Ovary (tissue), 9 donors: ENCODE results near the gene SMYD2. TPM values are rescaled to one million over a fixed set of nuclear protein-coding genes. Genes with fewer than 3 reads are reported as not detected.

ENCODE experiments used
- DNase-seq, 5 donors: peaks; one replicate each; pipeline ENCODE4 v3.0.0-alpha.2; 2019 to 2020
- H3K27ac ChIP-seq, 2 donors: fragments of 200-600 bp; one replicate each; pipeline versions ENCODE4 v1.5.1 to v1.8.0; 2019 to 2022
- H3K27me3 ChIP-seq: fragments of 200-600 bp; one replicate; pipeline ENCODE4 v1.8.0; 2022
- H3K36me3 ChIP-seq: fragments of 200-600 bp; sonication (generic); one replicate; pipeline ENCODE4 v1.5.1; 2019
- H3K4me1 ChIP-seq: one replicate; pipeline ENCODE4 v1.8.1; 2013; ENCODE audit warnings: mild to moderate bottlenecking, moderate library complexity; ENCODE audit not compliant: insufficient read depth
- H3K4me3 ChIP-seq: fragments of 200-600 bp; sonication (generic); one replicate; pipeline ENCODE4 v1.5.1; 2017
- H3K9me3 ChIP-seq, 2 donors: fragments of 200-600 bp in 1 of 2; sonication (generic) in 1 of 2; one replicate each; pipeline versions ENCODE4 v1.5.1 to v1.8.1; 2013 to 2019; ENCODE audit warnings: mild to moderate bottlenecking in 1 of 2, moderate library complexity in 1 of 2
- CTCF ChIP-seq, 3 donors: fragments of 450-650 bp in 2 of 3; fragments of 200-600 bp in 1 of 3; IDR thresholded peaks; one replicate each; pipeline versions ENCODE4 v1.5.1 to v1.8.0; 2016 to 2022; ENCODE audit warnings: antibody characterized with exemption in 3 of 3, mild to moderate bottlenecking in 1 of 3
- EP300 ChIP-seq: sonication (generic); formaldehyde crosslinking; IDR thresholded peaks from one replicate; pipeline ENCODE4 v1.6.1; 2017; ENCODE audit warnings: antibody characterized with exemption
- POLR2A ChIP-seq: fragments of 450-650 bp; IDR thresholded peaks from one replicate; pipeline ENCODE4 v1.6.1; 2017; ENCODE audit warnings: antibody characterized with exemption, mild to moderate bottlenecking, moderate library complexity
- WGBS, 3 donors: extraction: QIAGEN DNeasy Blood & Tissue Kit in 1 of 3; methylation state at CpG; one replicate each; pipeline versions ENCODE4 v1.1.5 to v1.1.7; 2013 to 2017; 5-methylcytosine and 5-hydroxymethylcytosine counted together
- intact Hi-C, 4 donors: fragments of 100-400 bp; cut with DNase I; formaldehyde crosslinking; loops; one replicate each; pipeline versions ENCODE4 v1.11.0 to v1.15.1; 2022 to 2023
- polyA plus RNA-seq, 2 donors: library from polyadenylated mRNA; stranded (reverse); fragments of 200-250 nt in 1 of 2; fragments of 350-450 nt in 1 of 2; fragmentation: Illumina TruSeq in 1 of 2; extraction: RNeasy Lipid Tissue Mini Kit (QIAGEN cat#74804) in 1 of 2; gene quantifications; one replicate each; pipeline ENCODE4 v1.2.3, GENCODE V29; 2013 to 2014
- total RNA-seq, 7 donors: library from RNA; depleted of rRNA in 2 of 7; stranded (reverse); fragments of >200 nt in 2 of 7; fragmentation: NEBNext Ultra II Directional in 3 of 7; extraction: Animal tissue kit (Norgen Biotek cat#: 25700) in 3 of 7; gene quantifications; one replicate each; pipeline versions ENCODE4 v1.1.0 to v1.2.4, GENCODE V29; 2016 to 2023
- donor health status: DM: no; HTN: no; CAD: no; lungs with moderate emphysema.
- donor health status: DM: no; HTN: no; CAD: no.
- donor health status: Bipolar disorder and iron deficiency.
- donor health status: DM: yes; HTN: yes; CAD: no.
- donor health status: DM: no; HTN: no; CAD: no.
- donor health status: DM: yes; HTN: yes; CAD: no.

The SMYD2 gene
- total and polyA plus RNA-seq, 9 donors: 14.6 to 50.3 (median 17.2) TPM

GRCh38 chr1:214255509-214255908 is 25.4 kb upstream of the SMYD2 start:
- Histone ChIP-seq H3K4me3 (no peak overlapping the region), H3K9me3 (no peaks in the 10 kb centered on the region), H3K27ac (no peak overlapping the region), H3K27me3 (no peaks in the 10 kb centered on the region), H3K36me3 (no peaks in the 10 kb centered on the region), H3K4me1 (no peaks in the 10 kb centered on the region)
- no peak for DNase-seq
- TF ChIP-seq EP300 (no peak), CTCF (IDR thresholded peaks at IDR 0.05) (no peak), POLR2A (no peak)
- intact Hi-C loops: loop anchor here in 1 of 4 donors (10.0 kb wide), 1 partner anchor 329 kb away; no protein-coding TSS in a partner anchor
- 91 to 100% (median 91%) methylated on average over 2 of the region's 2 CpGs for WGBS, 3 donors

DNA sequence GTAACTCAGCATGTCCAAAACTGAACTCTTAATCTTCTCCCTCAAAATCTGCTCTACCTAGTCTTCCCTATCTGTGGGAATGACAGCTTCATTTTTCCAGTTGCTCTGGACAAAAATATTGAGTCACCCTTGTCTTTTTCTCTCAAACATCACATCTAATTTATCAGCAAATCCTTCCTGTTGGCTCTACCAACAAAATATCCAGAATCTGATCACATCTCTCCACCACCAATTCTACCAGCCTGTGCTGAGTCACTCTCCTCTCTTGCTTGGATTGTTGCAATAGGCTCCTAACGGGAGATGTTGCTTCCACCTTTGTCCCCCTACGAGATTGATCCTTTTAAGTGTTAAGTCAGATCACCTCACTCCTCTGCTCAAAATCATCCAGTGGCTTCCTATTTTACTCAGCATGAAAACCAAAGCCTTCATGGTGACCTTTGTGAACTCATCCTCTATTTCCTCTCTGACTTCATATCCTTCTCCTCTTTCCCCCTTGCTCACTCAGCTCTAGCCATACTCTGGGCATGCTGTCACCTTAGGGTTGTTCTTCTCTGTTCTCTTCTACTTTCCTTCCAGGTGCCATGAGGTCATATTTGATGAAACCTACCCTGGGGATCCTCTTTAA is 21.5 kb upstream of the SMYD2 start:
- Histone ChIP-seq H3K27me3 (no peaks in the 10 kb centered on the region), H3K27ac (no peak overlapping the region), H3K36me3 (no peaks in the 10 kb centered on the region), H3K9me3 (no peaks in the 10 kb centered on the region), H3K4me1 (no peaks in the 10 kb centered on the region), H3K4me3 (no peak overlapping the region)
- no peak for DNase-seq
- TF ChIP-seq CTCF (IDR thresholded peaks at IDR 0.05): no peak
- TF ChIP-seq POLR2A: no peak
- TF ChIP-seq EP300: no peak
- intact Hi-C loops: loop anchor here in 1 of 4 donors (10.0 kb wide), 1 partner anchor 325 kb away; no protein-coding TSS in a partner anchor
- 65 to 77% (median 75%) methylated on average over 2 of the region's 2 CpGs for WGBS, 3 donors

DNA sequence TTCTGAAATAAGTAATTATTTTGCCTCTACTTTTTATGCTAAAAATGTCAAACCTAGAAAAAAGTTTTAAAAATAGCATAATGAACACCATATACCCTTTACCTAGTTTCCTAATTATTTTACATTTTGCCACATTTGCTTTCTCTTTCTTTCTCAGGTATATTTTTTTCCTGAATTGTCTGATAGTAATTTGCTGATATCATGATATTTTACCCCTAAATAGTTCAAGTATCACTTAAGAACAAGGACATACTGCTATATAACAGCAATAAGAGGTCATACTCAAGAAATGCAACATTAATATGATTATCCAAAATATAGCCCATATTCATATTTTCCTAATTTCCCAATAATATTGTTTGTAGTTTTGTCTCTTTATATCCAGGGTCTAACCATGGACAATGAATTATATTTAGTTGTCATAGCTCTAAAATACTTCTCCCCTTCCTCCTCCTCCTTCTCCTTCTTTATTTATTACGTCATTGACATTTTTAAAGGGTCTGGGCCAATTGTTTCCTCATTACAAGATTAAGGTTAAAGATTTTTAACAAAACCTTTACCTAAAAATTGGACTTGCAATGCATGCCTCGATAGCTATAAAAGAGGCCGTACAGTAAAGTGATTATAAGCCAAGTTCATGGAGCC is 20.3 kb upstream of the SMYD2 start:
- H3K36me3 ChIP-seq: no peaks in the 10 kb centered on the region
- no peak overlapping the region for H3K27ac ChIP-seq
- WGBS, 3 donors: 65 to 74% (median 71%) methylated on average over 3 of the region's 3 CpGs
- DNase-seq: no peak
- TF ChIP-seq CTCF (IDR thresholded peaks at IDR 0.05) (no peak), POLR2A (no peak), EP300 (no peak)
- H3K9me3 ChIP-seq: no peaks in the 10 kb centered on the region
- no peaks in the 10 kb centered on the region for H3K27me3 ChIP-seq
- H3K4me1 ChIP-seq: no peaks in the 10 kb centered on the region
- no peak overlapping the region for H3K4me3 ChIP-seq
- intact Hi-C loops: loop anchor here (5.0 to 10.0 kb wide), 2 partner anchors 67 to 324 kb away; no protein-coding TSS in a partner anchor

GRCh38 chr1:214261206-214262123 is 19.5 kb upstream of the SMYD2 start:
- 9 to 11% (median 11%) methylated on average over 15 of the region's 15 CpGs for WGBS, 3 donors
- intact Hi-C loops: loop anchor here (2.0 to 10.0 kb wide), 3 partner anchors 66 to 323 kb away; no protein-coding TSS in a partner anchor
- H3K4me3 ChIP-seq: no peak overlapping the region

More at GRCh38 chr1:214261206-214262123, 19.5 kb upstream of the SMYD2 start:
- no peaks in the 10 kb centered on the region for H3K27me3 ChIP-seq
- peak; percentile 69 to 83 (median 83) for DNase-seq
- no peaks in the 10 kb centered on the region for H3K4me1 ChIP-seq
- no peaks in the 10 kb centered on the region for H3K9me3 ChIP-seq
- no peak for TF ChIP-seq POLR2A
- TF ChIP-seq CTCF (IDR thresholded peaks at IDR 0.05): peak; percentile 65 to 87 (median 79)
- TF ChIP-seq EP300: no peak
- no peak overlapping the region for H3K27ac ChIP-seq
- no peaks in the 10 kb centered on the region for H3K36me3 ChIP-seq
